ENCODE measurements around the gene ASB11.
"Not testable (repeated sequence)": the region's sequence is repeated elsewhere in the genome, so short reads cannot be mapped to it uniquely, and the experiment has no call there.

Gene ASB11

GRCh38 chrX:15305899-15306298 is 9.5 kb downstream of the ASB11 start:
- DNase-seq (ENCODE audit: low read depth in 2 of 2), result not testable (repeated sequence)

GRCh38 chrX:15301924-15302323 is 13.5 kb downstream of the ASB11 start:
- no peak for DNase-seq (ENCODE audit: low read depth in 2 of 2)

- DNase-seq (ENCODE audit: low read depth in 2 of 2), result no peak
These were observed 15.2 kb downstream of the ASB11 start for GRCh38 chrX:15299941-15300851.

- DNase-seq (ENCODE audit: low read depth in 2 of 2), result no peak
These were observed 16.7 kb downstream of the ASB11 start for GRCh38 chrX:15298780-15299179.

- no peak for DNase-seq (ENCODE audit: low read depth in 2 of 2)
These were observed 17.2 kb downstream of the ASB11 start for GRCh38 chrX:15298201-15298600.

GRCh38 chrX:15293451-15293850 is 22.0 kb downstream of the ASB11 start:
- DNase-seq (ENCODE audit: low read depth in 2 of 2), result no peak

- no peak for DNase-seq (ENCODE audit: low read depth in 2 of 2)
These were observed 22.6 kb downstream of the ASB11 start for GRCh38 chrX:15292861-15293260.

- DNase-seq (ENCODE audit: low read depth in 2 of 2), result no peak
These were observed 37.8 kb downstream of the ASB11 start for GRCh38 chrX:15277604-15278003.

GRCh38 chrX:15274946-15275345 is 40.5 kb downstream of the ASB11 start:
- no peak for DNase-seq (ENCODE audit: low read depth in 2 of 2)

- not testable (repeated sequence) for DNase-seq (ENCODE audit: low read depth in 2 of 2)
These were observed 42.2 kb downstream of the ASB11 start for GRCh38 chrX:15273275-15273674.

GRCh38 chrX:15271757-15272156 is 43.7 kb downstream of the ASB11 start:
- no peak for DNase-seq (ENCODE audit: low read depth in 2 of 2)

- DNase-seq (ENCODE audit: low read depth in 2 of 2), result no peak
These were observed 45.6 kb downstream of the ASB11 start, which contains the start of gene ASB9 for GRCh38 chrX:15269618-15270521. Gene ASB9 (minus strand): TSS chrX:15270083. CDS start chrX:15269874, 209 bp downstream.

- no peak for DNase-seq (ENCODE audit: low read depth in 2 of 2)
These were observed 46.3 kb downstream of the ASB11 start for GRCh38 chrX:15269120-15269519.

- no peak for DNase-seq (ENCODE audit: low read depth in 2 of 2)
These were observed 60.6 kb downstream of the ASB11 start for GRCh38 chrX:15254852-15255251.

GRCh38 chrX:15245896-15246295 is 69.5 kb downstream of the ASB11 start:
- DNase-seq (ENCODE audit: low read depth in 2 of 2), result no peak

GRCh38 chrX:15244421-15244820 is 71.0 kb downstream of the ASB11 start:
- DNase-seq (ENCODE audit: low read depth in 2 of 2), result no peak

- DNase-seq (ENCODE audit: low read depth in 2 of 2), result peak in 1 of 2 donors; percentile 12
These were observed 72.4 kb downstream of the ASB11 start for GRCh38 chrX:15242899-15243555.

- no peak for DNase-seq (ENCODE audit: low read depth in 2 of 2)
These were observed 74.1 kb downstream of the ASB11 start for GRCh38 chrX:15241301-15241700.

- DNase-seq (ENCODE audit: low read depth in 2 of 2), result no peak
These were observed 75.0 kb downstream of the ASB11 start for GRCh38 chrX:15240414-15240813.

GRCh38 chrX:15236146-15236545 is 79.3 kb downstream of the ASB11 start:
- DNase-seq (ENCODE audit: low read depth in 2 of 2), result no peak

GRCh38 chrX:15235001-15235400 is 80.4 kb downstream of the ASB11 start:
- no peak for DNase-seq (ENCODE audit: low read depth in 2 of 2)
